Transverse colon (tissue), 4 donors: ENCODE results near the gene APOE. TPM values are rescaled to one million over a fixed set of nuclear protein-coding genes. Genes with fewer than 3 reads are reported as not detected.

Experiments used
- DNase-seq: peaks from one replicate; pipeline ENCODE4 v3.0.0-alpha.2; 2019
- H3K27ac ChIP-seq, 4 donors: fragments of 200-600 bp; sonication (generic); 2 replicates each; pipeline ENCODE4 v1.5.1; 2016 to 2018; ENCODE audit warnings: inconsistent platforms in 4 of 4
- H3K27me3 ChIP-seq: fragments of 200-600 bp; sonication (generic); 2 replicates; pipeline ENCODE4 v1.5.1; 2017; ENCODE audit warnings: inconsistent platforms
- H3K36me3 ChIP-seq, 4 donors: fragments of 200-600 bp; sonication (generic); 2 replicates each; pipeline ENCODE4 v1.5.1; 2017 to 2019; ENCODE audit warnings: inconsistent platforms in 4 of 4
- H3K4me1 ChIP-seq, 4 donors: fragments of 200-600 bp; sonication (generic); 2 replicates each; pipeline ENCODE4 v1.5.1; 2017 to 2020; ENCODE audit warnings: inconsistent platforms in 4 of 4
- H3K4me3 ChIP-seq, 4 donors: fragments of 200-600 bp; sonication (generic); 1 replicate in 1 of 4; 2 replicates in 3 of 4; pipeline versions ENCODE4 v1.5.1 to v1.6.1; 2017 to 2019; ENCODE audit warnings: inconsistent platforms in 4 of 4
- H3K9me3 ChIP-seq, 2 donors: fragments of 200-600 bp; sonication (generic); 2 replicates each; pipeline ENCODE4 v1.5.1; 2017 to 2019; ENCODE audit warnings: inconsistent platforms in 2 of 2
- CTCF ChIP-seq, 5 experiments: fragments of 200-600 bp in 3 of 5; fragments of 450-650 bp in 2 of 5; sonication (generic) in 3 of 5; IDR thresholded peaks; 1 replicate in 2 of 5; 2 replicates in 3 of 5; pipeline ENCODE4 v1.5.1; 2016 to 2017; ENCODE audit warnings: antibody characterized with exemption in 5 of 5, inconsistent platforms in 3 of 5, mild to moderate bottlenecking in 2 of 5, moderate library complexity in 1 of 5
- EP300 ChIP-seq: sonication (generic); formaldehyde crosslinking; IDR thresholded peaks from one replicate; pipeline ENCODE4 v1.6.1; 2017; ENCODE audit warnings: antibody characterized with exemption, low read depth
- POLR2A ChIP-seq: fragments of 450-650 bp; IDR thresholded peaks from one replicate; pipeline ENCODE4 v1.6.1; 2016; ENCODE audit warnings: antibody characterized with exemption, mild to moderate bottlenecking, moderate library complexity
- POLR2AphosphoS5 ChIP-seq, 3 donors: sonication (generic); formaldehyde crosslinking; IDR thresholded peaks; one replicate each; pipeline ENCODE4 v1.6.1; 2016; ENCODE audit warnings: antibody characterized with exemption in 3 of 3
- WGBS, 2 donors: methylation state at CpG; one replicate each; pipeline ENCODE4 v1.1.5; 2018; ENCODE audit warnings: low coverage in 1 of 2; 5-methylcytosine and 5-hydroxymethylcytosine counted together
- in situ Hi-C, 4 donors: fragments of 200-750 bp; cut with MboI; loops; one replicate each; pipeline versions ENCODE4 v1.15.0 to v1.15.1; 2017; ENCODE audit warnings: low sequenced_read_pairs in 3 of 4, low pct_ligation_motif_present in 1 of 4, low pct_unique_long_range_greater_than_20kb in 1 of 4
- intact Hi-C: fragments of 100-400 bp; cut with DNase I; formaldehyde crosslinking; loops from one replicate; pipeline ENCODE4 v1.15.1; 2023; ENCODE audit warnings: low total_unique reads
- total RNA-seq, 4 donors: library from RNA; depleted of rRNA; stranded (reverse); fragments of >200 nt; gene quantifications; one replicate each; pipeline ENCODE4 v1.1.0, GENCODE V29; 2016

APOE gene
- total RNA-seq, 4 donors from 2014 or later: 72.2 to 214 (median 132) TPM

GRCh38 chr19:44893332-44894051 lies 12.1 kb upstream of the APOE start:
- Histone ChIP-seq H3K27ac (no peak overlapping the region), H3K27me3 (no peaks in the 10 kb centered on the region), H3K36me3 (peaks cover 0 to 34% (median 8%) of the 10 kb centered on the region in 4 donors), H3K4me1 (peaks cover 16 to 21% (median 19%) of the 10 kb centered on the region in 4 donors), H3K4me3 (no peak overlapping the region), H3K9me3 (no peaks in the 10 kb centered on the region)
- TF ChIP-seq POLR2AphosphoS5 (IDR thresholded peaks at IDR 0.05) (no peak), EP300 (no peak)
- WGBS, 2 donors: 93% methylated on average over 17 of the region's 18 CpGs; no CpG with 5 or more reads in 1 of the 2 donors
- in situ Hi-C loops: no loop called here
- intact Hi-C loops: no loop called here
- DNase-seq: no peak

DNA sequence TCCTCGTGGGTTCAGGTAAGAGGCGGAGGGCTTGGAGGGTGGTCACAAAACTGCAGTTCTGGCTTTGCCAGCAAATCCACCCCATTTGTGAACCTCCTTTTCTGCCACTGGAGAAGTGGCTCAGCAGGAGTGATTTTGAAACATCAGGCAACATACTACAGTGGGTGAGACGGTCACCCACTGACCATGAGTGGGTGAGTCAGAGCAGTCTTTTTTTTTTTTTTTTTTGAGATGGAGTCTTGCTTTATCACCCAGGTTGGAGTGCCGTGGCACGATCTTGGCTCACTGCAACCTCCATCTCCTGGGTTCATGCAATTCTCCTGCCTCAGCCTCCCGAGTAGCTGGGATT lies 11.6 kb upstream of the APOE start:
- in situ Hi-C loops (no loop called here), intact Hi-C loops (no loop called here)
- peaks cover 0 to 34% (median 8%) of the 10 kb centered on the region in 4 donors for H3K36me3 ChIP-seq
- no peaks in the 10 kb centered on the region for H3K9me3 ChIP-seq
- no peaks in the 10 kb centered on the region for H3K27me3 ChIP-seq
- TF ChIP-seq CTCF (IDR thresholded peaks at IDR 0.05): no peak
- no peak for TF ChIP-seq EP300
- TF ChIP-seq POLR2AphosphoS5 (IDR thresholded peaks at IDR 0.05): no peak
- TF ChIP-seq POLR2A: no peak
- H3K4me1 ChIP-seq: peaks cover 16 to 21% (median 19%) of the 10 kb centered on the region in 4 donors
- H3K4me3 ChIP-seq: no peak overlapping the region
- H3K27ac ChIP-seq: no peak overlapping the region
- WGBS, 2 donors: 97 to 100% methylated on average over 1 to 6 of the region's 6 CpGs
- no peak for DNase-seq

DNA sequence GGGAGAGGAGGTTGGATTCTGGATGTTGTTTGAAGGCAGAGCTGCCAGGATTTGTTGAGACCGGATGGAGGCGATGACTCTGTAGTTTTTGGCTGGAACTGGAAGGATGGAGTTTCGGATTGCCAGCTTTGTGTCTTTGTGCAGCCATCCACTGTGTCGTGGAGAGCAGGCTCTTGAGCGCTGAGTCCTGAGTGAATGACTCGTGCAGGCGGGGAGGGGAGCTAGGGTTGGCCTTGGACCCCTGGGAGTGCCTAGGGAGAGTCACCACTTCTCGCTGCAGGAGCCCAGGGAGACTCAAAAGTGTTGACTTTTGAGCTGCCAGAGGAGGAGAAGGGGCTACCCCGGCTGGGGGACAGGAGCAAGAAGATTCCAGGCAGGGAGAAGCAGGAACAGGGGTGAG lies 10.7 kb upstream of the APOE start:
- no peak overlapping the region for H3K27ac ChIP-seq
- peaks cover 0 to 36% (median 8%) of the 10 kb centered on the region in 4 donors for H3K36me3 ChIP-seq
- TF ChIP-seq EP300 (no peak), CTCF (IDR thresholded peaks at IDR 0.05) (no peak), POLR2A (no peak), POLR2AphosphoS5 (IDR thresholded peaks at IDR 0.05) (no peak)
- WGBS, 2 donors: 81 to 85% methylated on average over 7 to 9 of the region's 9 CpGs
- no peaks in the 10 kb centered on the region for H3K9me3 ChIP-seq
- no peaks in the 10 kb centered on the region for H3K27me3 ChIP-seq
- peaks cover 11 to 15% (median 13%) of the 10 kb centered on the region in 4 donors for H3K4me1 ChIP-seq
- H3K4me3 ChIP-seq: no peak overlapping the region
- in situ Hi-C loops (no loop called here), intact Hi-C loops (no loop called here)
- DNase-seq: no peak

GRCh38 chr19:44897835-44898234 lies 7.8 kb upstream of the APOE start:
- no peak for DNase-seq
- H3K27ac ChIP-seq: no peak overlapping the region
- in situ Hi-C loops (no loop called here), intact Hi-C loops (no loop called here)
- no peak overlapping the region for H3K4me3 ChIP-seq
- WGBS, 2 donors: 86 to 89% methylated on average over 4 to 8 of the region's 8 CpGs
- H3K27me3 ChIP-seq: no peaks in the 10 kb centered on the region
- H3K9me3 ChIP-seq: no peaks in the 10 kb centered on the region
- no peak for TF ChIP-seq POLR2A
- no peak for TF ChIP-seq CTCF (IDR thresholded peaks at IDR 0.05)
- TF ChIP-seq POLR2AphosphoS5 (IDR thresholded peaks at IDR 0.05): no peak
- no peak for TF ChIP-seq EP300
- no peaks in the 10 kb centered on the region for H3K4me1 ChIP-seq
- H3K36me3 ChIP-seq: peaks cover 0 to 52% (median 13%) of the 10 kb centered on the region in 4 donors
